HT-29 (cell line): Measurements from ENCODE around the gene UBQLN4. TPM values are rescaled to one million over a fixed set of nuclear protein-coding genes. Genes with fewer than 3 reads are reported as not detected.

ENCODE experiments used
- DNase-seq: peaks from one replicate; pipeline ENCODE4 v3.0.0-alpha.2; 2015; ENCODE audit warnings: low spot score
- total RNA-seq: library from RNA; depleted of rRNA; stranded (reverse); fragments of >200 nt; shearing (Covaris generic); gene quantifications from 2 replicates; pipeline ENCODE4 v1.2.3, GENCODE V29; 2014; rRNA removed

UBQLN4 gene
- 35.7 and 41.0 TPM in 2 replicates for total RNA-seq

DNA sequence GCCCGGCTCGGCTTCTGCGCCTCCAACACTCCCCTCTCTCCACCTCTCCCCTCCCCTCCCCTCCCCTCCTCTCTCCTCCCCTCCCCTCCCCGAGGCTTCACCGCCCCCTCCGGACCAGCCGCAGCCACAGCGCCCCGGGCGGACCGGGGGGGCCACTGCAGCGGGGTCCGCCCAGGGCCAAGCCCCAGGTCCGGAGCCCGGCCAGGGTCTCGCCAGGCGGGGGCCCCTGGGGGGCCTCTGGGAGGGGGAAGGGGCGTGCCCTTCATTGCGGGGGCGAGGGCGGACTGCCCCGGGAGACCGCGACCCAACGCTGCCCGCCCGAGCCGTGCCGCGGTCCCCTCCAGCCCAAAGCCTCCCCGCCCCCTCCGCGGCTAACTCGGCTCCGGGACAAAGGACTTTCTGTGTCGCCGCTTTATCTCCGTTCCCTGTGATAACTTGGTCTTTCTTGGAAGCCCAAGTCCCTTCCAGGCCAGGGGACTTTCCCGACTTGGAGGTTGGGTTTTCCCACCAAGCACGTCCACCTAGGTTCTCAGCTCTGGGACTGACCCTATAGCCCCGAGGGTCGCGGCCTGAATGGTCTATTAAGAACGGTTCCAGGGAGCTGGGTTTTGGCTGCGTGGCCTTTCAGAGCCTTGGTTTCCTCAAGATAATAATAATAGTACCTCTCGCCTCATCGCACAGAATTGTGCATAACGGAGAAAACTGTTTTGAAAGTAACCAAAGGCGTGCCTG lies at the start of gene UBQLN4:
Gene UBQLN4, minus strand, starts transcription at position 31 of the 732 bp plus-strand sequence. CDS start 97 bp downstream, outside the sequence.
- DNase-seq, result peak; percentile 81

DNA sequence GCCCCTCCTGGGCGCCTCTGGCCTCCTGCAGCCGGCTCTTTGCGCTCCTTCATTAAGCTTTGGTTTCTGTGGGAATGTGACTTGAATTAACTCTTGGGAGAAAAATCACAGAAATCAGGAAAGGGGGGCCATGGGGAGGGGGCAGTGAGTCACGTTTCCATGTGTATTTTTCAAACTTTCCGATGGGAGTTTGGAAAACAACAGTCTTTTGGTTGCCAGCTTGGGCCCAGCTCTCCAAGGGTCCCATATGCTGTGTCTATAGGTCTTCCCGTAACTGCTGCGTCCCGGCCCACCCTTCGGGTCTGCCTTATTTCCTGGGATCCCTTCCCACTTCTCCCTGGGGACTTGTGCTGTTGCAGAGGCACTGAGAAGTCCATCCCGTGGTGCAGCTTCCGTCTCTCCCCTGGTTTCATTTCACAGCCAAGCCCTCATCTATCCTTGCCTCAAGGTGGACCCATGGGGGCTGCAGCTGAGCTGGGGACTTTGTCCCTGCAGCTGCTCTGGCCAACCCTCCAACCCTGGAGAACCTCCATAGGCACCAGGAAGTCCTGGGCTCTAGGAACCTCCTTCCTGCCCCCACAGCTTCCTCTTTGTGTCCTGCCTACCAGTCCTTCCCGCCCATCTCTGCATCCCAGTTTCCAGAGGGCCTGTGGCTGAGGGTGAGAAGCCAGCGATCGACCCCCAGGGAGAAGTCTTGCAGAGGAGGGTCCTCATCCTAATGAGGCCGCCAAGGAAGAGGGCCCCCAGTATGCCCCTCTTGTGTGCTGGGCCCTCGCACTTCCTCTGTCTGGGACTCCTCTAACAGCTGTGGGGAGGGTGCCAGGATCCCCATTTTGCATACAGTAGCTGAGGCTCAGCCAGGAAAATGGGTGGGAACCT lies 49.3 kb upstream of the UBQLN4 start:
- DNase-seq, result peak; percentile 80

DNA sequence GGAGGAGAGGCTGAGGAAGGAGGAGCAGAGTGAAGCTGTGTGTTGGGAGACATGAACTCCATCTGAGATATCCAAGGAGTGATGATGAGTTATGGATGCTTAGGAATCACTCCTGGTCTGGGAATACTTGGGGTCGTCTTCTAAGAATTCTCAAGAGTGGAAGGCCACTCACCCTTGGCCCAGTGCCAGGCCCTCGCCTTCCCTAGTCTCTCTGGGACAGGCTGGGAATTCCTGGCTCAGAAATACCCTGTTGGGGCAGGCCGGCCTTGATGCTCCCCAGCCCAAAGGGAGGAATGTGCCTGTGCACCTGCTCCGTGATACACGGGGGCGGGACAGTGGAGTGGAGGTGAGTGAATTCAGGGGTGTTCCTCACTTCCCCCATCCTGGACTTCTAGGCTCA lies 48.3 kb upstream of the UBQLN4 start:
- peak; percentile 54 for DNase-seq

DNA sequence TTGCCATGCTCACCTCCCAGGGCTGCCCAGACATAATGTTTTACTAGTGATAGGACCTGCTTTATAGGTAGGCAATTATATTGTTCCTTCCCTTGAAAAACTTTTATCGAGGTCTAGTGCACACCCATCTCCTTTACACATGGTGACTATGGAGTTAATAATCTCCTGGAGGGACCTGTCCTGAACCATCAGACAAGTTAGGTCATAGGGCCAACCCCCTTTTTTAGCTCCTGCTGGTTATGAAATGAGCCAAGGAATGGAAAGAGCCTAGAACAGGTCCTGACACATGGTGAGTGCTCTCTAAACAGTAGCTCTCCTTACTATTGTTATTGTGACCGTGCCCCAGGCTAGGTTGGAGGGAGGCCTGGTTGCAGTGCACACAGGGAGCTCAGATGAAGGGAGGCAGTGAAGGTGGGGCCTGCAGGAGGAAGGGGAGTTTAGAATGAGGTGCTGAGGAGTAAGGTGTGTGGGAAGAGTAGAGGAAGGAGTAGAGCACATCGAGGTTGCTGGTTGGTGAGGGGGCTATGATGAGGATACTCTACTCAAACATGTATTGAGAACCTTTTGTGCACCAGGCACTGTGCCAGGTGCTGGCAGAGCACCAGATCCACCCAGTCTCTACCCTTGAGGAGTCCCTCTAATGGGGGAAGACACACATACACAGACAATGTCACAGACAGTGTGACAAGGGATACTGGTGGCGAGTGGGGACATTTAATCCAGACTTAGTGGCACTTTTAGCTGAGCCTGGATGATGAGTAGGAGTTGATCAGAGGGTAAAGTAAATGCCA lies 46.8 kb upstream of the UBQLN4 start:
- DNase-seq, result peak; percentile 69

DNA sequence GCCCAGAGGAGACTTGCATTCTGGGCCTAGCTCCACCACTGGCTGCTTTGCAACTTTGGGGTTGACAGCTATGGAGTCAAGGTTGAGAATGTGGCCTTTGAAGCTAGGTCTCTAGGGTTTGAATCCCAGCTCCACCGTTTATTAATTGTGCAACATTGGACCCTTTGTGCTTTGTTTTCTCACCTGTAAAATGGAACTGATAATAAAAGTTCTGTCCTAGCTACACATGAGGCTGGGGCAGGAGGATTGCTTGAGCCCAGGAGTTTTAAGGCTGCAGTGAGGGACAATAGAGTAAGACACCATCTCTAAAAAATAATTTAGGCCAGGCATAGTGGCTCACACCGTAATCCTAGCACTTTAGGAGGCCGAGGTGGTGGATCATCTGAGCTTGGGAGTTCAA lies 45.7 kb upstream of the UBQLN4 start:
- no peak for DNase-seq

DNA sequence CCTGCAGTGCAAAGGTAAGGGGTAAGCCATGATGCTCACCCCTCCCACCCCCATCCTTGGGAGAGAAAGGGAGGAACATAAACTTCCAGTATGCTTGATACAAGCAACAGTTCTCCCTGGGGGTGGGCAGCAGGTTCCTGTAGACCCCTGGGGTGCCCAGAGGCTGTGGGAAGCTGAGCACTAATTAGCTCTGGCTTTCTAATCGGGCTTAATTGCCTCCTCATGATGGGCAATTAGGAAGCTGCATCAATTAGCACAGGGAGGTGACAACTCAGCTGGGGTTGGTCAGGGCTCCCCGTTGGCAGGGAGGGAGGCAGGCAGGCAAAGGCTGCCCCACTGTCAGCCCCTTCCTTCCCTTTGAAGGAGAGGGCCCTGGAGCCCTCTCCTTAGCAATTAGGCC lies 45.2 kb upstream of the UBQLN4 start:
- no peak for DNase-seq

DNA sequence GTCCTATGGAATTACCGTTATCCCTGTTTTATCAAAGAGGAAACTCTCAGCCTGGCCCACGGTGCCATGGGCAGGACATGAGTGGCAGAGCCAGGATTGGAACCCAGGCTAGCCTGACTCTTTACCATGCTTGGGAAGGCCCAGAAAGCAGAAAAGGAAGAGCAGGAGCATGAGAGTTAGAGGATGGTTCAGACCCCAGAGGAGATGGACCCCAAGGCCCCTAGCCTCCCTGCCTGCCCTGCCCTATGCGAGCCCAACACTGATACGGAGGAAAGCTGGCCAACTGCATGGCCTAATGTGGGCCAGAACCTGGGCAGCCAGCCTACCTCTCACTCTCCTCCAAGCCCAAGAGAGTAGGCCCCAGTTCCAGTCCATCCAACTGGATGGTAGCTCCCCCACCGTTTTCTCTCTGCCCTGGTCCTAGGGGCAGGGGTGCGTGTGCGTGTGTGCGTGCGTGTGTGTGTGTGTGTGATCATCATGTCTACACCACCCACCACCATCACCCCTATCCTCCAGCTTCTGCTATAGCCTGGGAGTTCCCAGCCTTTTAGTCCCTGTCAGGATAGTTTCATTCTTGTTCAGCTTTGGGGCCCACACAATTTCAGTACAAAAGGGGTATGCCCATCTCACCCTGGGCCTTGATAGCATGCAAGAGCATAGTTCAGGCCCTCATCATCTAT lies 44.0 kb upstream of the UBQLN4 start:
- DNase-seq, result no peak

DNA sequence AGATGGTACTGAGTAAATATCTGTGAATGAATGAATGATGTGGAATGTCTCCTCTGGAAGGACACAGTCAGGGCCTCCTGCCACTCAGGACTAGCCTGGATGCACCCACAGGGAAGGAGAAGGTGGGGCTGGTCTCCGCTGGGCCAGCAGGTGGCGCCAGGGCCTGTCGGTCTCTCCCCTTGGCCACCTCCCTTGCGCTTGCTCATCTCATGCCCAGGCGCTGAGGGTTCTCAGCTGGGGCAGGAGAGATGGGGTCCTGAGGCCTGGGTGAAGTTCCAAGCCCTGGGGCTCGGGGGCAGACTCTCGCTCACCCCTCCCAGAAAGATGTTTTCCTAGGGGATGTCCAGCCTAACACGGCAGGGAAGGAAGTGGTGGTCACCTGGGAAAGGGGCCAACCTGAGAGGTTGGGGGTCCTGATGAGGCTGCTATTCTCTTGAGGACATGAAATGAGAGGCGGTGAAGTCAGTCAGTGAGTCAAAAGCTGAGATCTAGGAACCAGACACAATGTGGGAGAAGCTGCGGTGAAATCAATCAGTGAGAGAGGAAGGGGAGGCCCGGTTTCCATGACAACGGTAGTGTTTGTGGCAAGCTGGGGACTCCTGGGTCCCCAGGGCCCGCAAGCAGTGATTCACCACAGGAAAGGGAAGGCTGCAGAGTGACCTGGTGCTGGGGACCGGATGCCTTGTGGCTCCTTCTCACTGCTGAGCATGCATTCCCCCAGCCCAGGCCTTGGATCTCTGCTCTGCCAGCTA lies 43.2 kb upstream of the UBQLN4 start:
- peak; percentile 93 for DNase-seq

DNA sequence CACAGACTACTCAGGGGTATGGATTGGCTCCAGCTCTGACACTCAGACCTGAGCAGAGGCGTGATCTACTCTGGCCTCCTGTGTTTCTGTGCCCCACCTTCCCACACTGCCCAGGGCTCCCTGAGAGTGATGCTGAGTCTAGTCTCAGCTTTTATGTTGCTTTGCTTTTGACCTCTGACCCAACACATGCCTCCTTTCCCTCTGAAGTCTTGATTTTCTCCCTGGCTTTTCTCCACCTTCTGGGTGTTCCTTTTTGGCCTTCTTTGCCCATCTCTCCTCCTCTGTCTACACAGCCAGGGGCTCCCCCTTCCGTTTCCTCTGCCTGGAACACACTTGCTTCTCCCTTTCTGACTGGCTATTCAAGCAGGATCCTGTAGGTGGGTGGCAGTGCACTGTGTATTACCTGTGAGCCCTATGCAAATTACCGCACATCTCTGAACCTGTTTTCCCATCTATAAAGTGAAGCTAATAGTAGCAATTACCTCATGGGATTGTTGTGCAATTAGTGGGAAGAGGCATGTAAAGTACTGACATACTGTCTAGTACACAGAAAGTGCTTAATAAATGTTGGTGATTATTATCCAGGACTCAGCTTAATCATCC lies 42.4 kb upstream of the UBQLN4 start:
- peak; percentile 84 for DNase-seq

DNA sequence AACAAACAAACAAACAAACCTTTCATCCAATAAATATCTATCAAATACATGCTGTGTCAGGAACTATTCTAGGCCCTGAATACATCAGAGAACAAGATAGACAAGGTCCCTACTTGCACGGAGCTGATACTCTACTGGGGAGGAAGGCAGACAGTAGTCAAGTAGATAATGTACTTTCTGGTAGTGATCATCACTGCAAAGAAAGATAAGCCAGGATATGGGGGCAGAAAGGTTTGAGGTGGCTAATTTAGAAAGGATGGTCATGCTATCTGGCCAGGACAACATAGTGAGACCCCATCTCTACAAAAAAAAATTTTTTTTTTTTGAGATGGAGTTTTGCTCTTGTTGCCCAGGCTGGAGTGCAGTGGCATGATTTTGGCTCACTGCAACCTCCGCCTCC lies 38.0 kb upstream of the UBQLN4 start:
- DNase-seq, result no peak

DNA sequence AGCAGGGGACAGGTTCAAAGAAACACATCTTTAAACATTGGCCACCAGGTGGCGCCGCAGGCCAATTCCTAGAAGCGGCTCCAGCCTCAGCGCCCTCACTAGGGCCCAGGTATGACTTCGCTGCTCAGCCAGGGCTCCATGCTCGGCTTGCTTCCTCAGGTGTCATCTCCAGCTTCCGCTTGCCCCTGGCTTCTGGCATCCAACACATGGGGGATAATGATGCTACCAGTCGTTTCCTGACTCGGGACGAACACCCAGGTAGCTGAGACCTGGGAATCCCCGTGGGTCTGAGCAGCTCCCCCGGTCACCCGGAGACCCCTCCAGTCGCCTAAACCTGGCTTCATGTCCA lies 37.2 kb upstream of the UBQLN4 start:
- DNase-seq, result peak; percentile 99

DNA sequence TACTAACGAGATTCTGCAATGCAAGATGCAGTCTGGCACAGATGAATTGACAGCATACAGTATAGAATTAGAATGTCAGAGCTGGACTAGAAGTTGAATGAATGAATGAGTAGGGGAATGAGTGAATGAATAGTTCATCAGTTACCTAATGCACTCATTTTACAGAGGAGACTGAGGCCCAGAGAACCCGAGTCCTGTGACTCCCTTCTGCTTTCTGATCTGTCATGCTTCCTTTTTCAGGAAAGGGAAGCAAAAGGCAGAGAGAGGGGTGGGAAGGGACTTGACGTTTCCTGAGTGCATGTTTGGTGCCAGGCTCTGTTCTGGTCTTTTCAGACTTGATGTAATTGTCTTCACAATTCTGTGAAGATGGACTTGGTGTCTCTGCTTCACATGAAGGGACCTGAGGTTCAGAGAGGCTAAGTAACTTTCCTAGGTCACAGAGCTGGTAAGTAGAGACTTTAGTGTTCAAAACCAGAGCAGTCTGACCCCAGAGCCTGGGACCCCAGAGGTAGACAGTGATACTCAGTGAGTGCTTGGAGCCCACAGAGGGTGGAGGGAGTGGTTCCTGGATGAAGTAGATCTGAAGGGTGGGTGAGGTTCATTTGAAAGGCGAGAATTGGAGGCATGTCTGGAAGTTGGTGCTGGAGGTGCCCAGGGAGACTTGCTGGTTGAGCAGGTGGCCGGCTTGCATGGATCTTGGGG lies 36.7 kb upstream of the UBQLN4 start:
- DNase-seq, result no peak

DNA sequence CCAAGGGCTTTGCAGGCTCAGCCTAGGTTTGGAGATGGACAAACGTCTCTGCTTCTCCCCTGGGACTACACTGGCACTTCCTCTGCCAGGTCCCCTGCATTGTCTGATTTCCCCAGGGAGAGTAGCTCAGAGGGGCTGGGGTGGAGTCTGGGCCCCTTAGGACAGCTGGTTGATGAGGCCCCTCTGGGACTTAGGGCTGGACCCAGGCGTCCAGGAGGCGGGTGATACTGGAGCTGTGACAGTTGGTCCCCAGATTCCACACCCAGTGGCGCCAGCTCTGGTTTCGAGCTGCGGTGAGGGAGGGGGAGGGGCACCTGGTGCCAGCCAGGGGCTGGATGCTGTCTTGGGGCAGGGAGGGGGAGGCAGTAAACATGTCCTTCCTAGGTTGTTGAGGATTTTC lies 36.1 kb upstream of the UBQLN4 start:
- DNase-seq, result no peak

DNA sequence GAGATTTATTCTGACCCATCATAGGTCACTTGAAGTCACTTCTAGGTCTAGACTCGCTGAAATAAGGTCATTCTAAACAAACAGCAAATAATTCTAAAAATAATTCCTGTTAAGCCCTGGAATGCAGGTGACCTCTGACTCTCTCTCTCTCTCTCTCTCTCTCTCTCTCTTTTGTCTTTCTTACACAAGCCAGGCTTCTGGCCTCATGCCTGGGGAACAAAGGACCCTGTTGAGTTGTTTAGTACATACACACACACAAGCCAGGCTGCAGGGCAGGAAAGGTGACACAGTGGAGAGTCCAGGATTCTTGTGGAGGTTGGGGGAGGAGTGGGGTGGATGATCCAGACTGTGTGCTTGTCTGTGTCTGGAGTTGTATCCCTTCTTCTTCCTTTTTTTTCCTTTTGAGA lies 32.7 kb upstream of the UBQLN4 start:
- no peak for DNase-seq

DNA sequence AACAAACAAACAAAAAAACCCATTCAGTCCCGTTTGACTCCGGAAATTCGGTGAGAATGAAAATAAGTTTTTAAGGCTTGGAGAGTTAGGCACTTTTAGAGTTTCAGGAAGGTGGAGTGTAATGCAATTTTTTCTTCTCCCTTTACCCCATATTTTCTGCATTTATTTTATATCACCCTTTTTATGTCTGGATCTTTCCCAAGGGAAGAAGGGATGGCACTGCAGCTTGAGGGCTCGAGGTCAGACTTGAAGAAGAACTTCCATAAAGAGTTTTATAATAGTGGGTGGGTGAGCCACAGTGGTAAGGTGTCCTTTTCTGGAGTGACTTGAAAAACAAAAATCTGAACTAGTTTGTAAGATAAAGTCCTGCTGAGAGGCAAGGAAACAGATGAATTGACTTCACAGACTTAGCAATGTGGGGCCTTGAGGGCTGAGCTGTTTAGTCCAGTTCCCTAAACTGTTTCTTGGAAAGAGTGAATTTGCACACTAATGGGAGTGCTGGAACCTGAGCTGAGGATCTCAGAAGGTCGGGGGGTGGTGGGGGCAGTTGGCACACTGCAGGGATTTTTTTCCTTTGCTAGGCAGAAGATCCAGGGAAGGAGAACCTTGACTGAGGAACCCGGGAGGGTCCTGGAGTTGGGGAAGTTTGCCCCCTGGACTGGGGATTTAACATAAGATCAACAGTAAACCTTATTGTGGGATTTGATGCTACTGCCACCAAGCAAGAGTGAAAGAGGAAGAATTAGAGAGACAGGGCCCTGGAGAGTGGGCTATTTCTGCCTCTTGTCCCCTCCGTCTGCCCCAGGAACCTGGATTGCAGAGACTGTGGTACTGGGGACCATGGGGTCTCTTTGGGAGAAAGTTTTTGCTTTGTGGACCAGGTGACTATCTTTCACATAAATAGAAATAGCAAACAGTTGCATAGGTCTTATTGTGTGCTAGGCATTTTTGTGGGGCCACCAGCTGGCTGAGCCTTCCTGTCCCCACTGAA lies 30.5 kb upstream of the UBQLN4 start:
- no peak for DNase-seq

DNA sequence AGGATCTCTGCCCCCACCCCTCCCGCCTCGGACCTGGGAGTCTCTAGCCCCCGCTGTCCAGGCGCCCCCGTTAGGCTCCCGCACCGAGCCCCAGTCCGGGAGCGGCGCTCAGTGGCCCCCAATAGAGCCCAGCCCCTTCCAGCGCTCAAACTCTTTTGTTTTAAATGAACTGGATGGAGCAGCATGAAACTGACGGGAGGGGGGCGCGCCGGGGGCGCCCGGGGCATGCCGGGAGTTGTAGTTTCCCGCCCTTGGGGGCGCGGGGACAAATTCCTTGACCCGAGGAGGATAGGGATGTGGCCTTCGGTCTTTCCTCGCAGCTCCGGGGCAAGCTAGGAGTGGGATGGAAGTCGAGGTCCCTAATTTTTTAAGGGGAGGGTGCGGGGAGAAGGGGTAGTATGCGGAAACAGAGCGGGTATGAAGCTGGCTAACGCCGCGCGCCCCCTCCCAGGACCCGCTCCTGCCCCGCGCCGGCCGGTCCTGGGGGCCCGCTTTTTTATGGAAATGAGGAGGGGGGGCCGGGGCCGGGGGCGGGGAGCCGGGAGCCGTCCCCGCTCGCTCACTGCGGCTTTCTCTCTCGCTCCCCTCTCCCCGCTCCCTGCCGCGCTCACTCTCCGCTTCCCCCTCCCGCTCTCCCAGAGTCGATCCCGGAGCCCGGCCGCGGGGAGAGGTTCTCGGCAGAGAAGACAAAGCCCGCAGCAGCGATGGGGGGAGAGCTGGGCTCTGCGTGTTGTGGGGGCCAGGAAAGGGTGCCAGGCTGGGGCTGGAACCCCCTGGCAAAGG lies 28.9 kb upstream of the UBQLN4 start, which contains the start of gene MEX3A:
Gene MEX3A, minus strand, starts transcription at position 157 of the 783 bp plus-strand sequence. CDS start 467 bp downstream, outside the sequence.
- DNase-seq, result peak; percentile 68

DNA sequence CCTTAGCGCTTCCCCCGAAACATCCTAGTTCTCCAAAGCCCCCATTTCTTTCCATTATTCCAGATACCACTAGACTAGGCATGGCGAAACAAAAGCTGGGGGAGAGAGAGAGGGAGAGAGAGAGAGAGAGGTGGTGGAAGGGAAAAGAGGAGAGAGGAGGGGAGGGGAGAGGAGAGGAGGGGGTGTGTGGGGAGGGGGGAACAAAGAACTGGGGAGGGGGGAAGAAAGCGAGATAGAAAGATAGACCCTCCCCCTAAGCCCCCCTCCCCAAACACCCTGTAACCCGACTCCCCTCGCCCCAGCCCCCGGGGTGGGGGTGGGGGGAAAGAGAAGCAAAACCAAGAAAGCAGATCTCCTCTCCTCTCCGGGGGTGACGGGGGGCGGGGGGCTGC lies 28.3 kb upstream of the UBQLN4 start:
- DNase-seq, result no peak
